Gastrocnemius medialis (tissue), 4 donors: ENCODE data around the gene CALN1. TPM values are rescaled to one million over a fixed set of nuclear protein-coding genes. Genes with fewer than 3 reads are reported as not detected.

Source experiments
- ATAC-seq, 2 donors: fragments of 150-250 bp; one replicate each; pipeline ENCODE4 v1.9.1; 2016
- DNase-seq, 2 donors: peaks; one replicate each; pipeline ENCODE4 v3.0.0-alpha.2; 2019
- H3K27ac ChIP-seq, 4 donors: fragments of 200-600 bp; sonication (generic); 1 replicate in 1 of 4; 2 replicates in 3 of 4; pipeline ENCODE4 v1.5.1; 2016 to 2018; ENCODE audit warnings: mild to moderate bottlenecking in 2 of 4, moderate library complexity in 1 of 4
- H3K27me3 ChIP-seq, 3 donors: fragments of 200-600 bp; sonication (generic) in 2 of 3; 1 replicate in 1 of 3; 2 replicates in 2 of 3; pipeline versions ENCODE4 v1.5.1 to v1.6.0; 2016 to 2019; ENCODE audit warnings: mild to moderate bottlenecking in 1 of 3, moderate library complexity in 1 of 3
- H3K36me3 ChIP-seq, 2 donors: fragments of 200-600 bp; sonication (generic) in 1 of 2; one replicate each; pipeline ENCODE4 v1.5.1; 2017 to 2018
- H3K4me1 ChIP-seq, 2 donors: fragments of 200-600 bp; sonication (generic) in 1 of 2; one replicate each; pipeline ENCODE4 v1.5.1; 2016 to 2017; ENCODE audit warnings: mild to moderate bottlenecking in 2 of 2
- H3K4me3 ChIP-seq, 4 donors: fragments of 200-600 bp; sonication (generic) in 3 of 4; 1 replicate in 1 of 4; 2 replicates in 3 of 4; pipeline ENCODE4 v1.5.1; 2016 to 2019; ENCODE audit warnings: mild to moderate bottlenecking in 2 of 4
- H3K9me3 ChIP-seq, 3 donors: fragments of 200-600 bp; sonication (generic) in 2 of 3; 1 replicate in 1 of 3; 2 replicates in 2 of 3; pipeline ENCODE4 v1.5.1; 2016 to 2019
- POLR2A ChIP-seq, 2 donors: fragments of 450-650 bp; IDR thresholded peaks; one replicate each; pipeline ENCODE4 v1.6.1; 2017; ENCODE audit warnings: antibody characterized with exemption in 2 of 2, mild to moderate bottlenecking in 2 of 2, moderate library complexity in 2 of 2
- in situ Hi-C, 4 donors: fragments of 200-750 bp; cut with MboI; loops; one replicate each; pipeline versions ENCODE4 v1.15.0 to v1.8.0; 2017; ENCODE audit warnings: low sequenced_read_pairs in 4 of 4
- intact Hi-C: fragments of 100-400 bp; cut with DNase I; formaldehyde crosslinking; loops from one replicate; pipeline ENCODE4 v1.15.1; 2023; ENCODE audit warnings: low total_unique reads
- total RNA-seq, 4 donors: library from RNA; depleted of rRNA; stranded (reverse); fragments of >200 nt; gene quantifications; one replicate each; pipeline versions ENCODE4 v1.1.0 to v1.2.3, GENCODE V29; 2016
- TF ChIP-seq, protein P1 (sequence below), 5 experiments: fragments of 450-650 bp in 3 of 5; fragments of 200-600 bp in 2 of 5; sonication (generic) in 2 of 5; IDR thresholded peaks in 4 of 5; conservative IDR thresholded peaks in 1 of 5; 1 replicate in 4 of 5; 2 replicates in 1 of 5; pipeline ENCODE4 v1.5.1; 2016 to 2019; ENCODE audit warnings: antibody characterized with exemption in 5 of 5, mild to moderate bottlenecking in 3 of 5, moderate library complexity in 3 of 5

The CALN1 gene
- total RNA-seq, 4 donors from 2014 or later: not detected

DNA sequence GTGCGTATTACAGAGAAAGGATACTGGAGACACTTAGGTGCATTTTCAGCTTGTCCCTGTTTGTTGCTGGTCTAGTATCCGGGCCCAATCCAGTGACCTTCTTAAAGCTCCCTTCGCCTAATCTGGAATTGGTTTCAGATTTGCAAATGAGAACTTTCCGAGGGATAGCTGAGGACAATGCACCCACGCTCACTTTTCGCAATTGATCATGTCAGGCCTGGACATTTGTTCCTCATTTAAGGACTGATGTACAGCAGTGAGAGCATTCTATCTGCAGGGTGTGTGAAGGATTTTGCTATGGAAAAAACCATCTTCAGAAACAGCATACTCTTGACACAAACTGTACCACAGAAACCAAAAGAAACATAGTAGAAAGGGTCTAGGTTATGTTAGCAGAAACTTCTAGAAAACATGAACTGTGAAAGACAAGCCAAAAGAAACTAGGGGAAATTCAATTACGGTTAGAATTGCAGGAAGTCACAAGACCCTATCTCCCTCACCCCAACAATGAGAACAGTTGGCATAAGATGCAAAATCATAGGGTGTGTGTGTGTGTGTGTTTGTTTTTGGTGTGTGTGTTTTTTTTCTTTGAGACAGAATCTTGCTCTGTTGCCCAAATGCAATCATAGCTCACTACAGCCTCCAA is 331.1 kb downstream of the CALN1 start:
- in situ Hi-C loops: no loop called here
- intact Hi-C loops: no loop called here
- TF ChIP-seq, protein P1, sequence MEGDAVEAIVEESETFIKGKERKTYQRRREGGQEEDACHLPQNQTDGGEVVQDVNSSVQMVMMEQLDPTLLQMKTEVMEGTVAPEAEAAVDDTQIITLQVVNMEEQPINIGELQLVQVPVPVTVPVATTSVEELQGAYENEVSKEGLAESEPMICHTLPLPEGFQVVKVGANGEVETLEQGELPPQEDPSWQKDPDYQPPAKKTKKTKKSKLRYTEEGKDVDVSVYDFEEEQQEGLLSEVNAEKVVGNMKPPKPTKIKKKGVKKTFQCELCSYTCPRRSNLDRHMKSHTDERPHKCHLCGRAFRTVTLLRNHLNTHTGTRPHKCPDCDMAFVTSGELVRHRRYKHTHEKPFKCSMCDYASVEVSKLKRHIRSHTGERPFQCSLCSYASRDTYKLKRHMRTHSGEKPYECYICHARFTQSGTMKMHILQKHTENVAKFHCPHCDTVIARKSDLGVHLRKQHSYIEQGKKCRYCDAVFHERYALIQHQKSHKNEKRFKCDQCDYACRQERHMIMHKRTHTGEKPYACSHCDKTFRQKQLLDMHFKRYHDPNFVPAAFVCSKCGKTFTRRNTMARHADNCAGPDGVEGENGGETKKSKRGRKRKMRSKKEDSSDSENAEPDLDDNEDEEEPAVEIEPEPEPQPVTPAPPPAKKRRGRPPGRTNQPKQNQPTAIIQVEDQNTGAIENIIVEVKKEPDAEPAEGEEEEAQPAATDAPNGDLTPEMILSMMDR (IDR thresholded peaks at IDR 0.05 in 4 of 5, conservative IDR thresholded peaks at IDR 0.05 in 1 of 5): no peak
- TF ChIP-seq POLR2A (IDR thresholded peaks at IDR 0.05): no peak
- H3K27ac ChIP-seq: no peak overlapping the region
- H3K27me3 ChIP-seq: no peaks in the 10 kb centered on the region
- H3K4me1 ChIP-seq: no peaks in the 10 kb centered on the region
- no peaks in the 10 kb centered on the region for H3K36me3 ChIP-seq
- H3K9me3 ChIP-seq: no peaks in the 10 kb centered on the region
- ATAC-seq (no peak), DNase-seq (no peak)
- H3K4me3 ChIP-seq: no peak overlapping the region

DNA sequence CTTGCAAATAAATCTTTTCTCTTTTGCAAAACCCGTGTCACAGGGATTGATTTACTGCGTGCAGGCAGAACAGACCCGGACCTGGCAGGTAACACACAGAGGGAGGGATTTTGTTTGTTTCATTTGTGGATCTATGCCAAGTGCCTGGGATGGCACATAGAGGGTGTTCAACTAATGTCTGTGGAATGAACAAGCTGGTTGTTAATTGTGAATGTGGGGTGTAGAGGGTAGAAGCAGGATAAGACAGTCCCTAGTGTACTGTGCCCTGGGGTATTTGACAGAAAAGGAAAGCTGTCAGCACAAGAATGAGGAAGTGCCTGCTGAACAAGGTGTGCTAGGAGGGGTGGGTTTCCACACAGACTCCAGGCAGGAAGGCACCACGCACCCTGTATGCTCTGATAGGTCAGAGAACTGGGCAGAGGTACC is 331.8 kb downstream of the CALN1 start:
- in situ Hi-C loops (no loop called here), intact Hi-C loops (no loop called here)
- Histone ChIP-seq H3K9me3 (no peaks in the 10 kb centered on the region), H3K4me3 (no peak overlapping the region), H3K27me3 (no peaks in the 10 kb centered on the region), H3K4me1 (no peaks in the 10 kb centered on the region), H3K36me3 (no peaks in the 10 kb centered on the region), H3K27ac (no peak overlapping the region)
- ATAC-seq: no peak
- no peak for DNase-seq
- TF ChIP-seq, protein P1 (IDR thresholded peaks at IDR 0.05 in 4 of 5, conservative IDR thresholded peaks at IDR 0.05 in 1 of 5): no peak
- no peak for TF ChIP-seq POLR2A (IDR thresholded peaks at IDR 0.05)

DNA sequence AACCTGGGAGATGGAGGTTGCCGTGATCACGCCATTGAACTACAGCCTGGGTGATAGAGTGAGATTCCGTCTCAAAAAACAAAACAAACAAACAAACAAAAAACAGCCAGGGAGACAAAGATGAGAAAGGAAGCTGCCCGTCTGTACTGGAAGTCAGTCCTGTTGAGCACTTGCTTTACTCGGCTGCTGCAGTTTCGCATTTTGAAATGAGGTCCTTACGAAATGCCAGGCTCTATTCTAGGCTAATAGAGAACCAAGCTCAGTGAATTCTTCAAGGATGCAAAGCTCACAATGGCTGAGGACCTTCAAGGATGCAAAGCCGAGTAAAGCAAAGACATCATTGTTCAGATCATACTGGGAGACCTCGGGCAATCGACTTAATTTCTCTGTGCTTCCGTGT is 333.3 kb downstream of the CALN1 start:
- ATAC-seq: no peak
- in situ Hi-C loops: no loop called here
- intact Hi-C loops: no loop called here

DNA sequence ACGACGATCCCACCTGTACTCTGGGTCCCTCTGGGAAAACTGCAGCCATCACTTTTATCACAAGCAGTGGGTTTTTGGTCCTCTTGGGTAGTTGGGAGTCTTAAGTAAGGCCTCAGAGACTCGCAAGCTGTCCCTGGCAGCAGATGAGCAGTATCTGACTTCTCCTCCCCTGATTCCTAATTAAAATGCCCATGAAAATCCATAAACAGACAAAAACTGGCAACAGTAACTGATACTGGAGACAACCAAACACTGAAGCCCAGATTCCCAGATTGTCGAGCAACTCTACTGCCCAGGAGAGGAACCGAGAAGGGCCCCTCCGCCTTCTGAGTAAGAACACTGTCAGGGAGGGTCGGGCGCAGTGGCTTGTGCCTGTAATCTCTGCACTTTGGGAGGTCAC is 333.8 kb downstream of the CALN1 start:
- intact Hi-C loops (no loop called here), in situ Hi-C loops (no loop called here)
- Histone ChIP-seq H3K27me3 (no peaks in the 10 kb centered on the region), H3K4me3 (no peak overlapping the region), H3K9me3 (no peaks in the 10 kb centered on the region), H3K27ac (no peak overlapping the region), H3K36me3 (no peaks in the 10 kb centered on the region), H3K4me1 (no peaks in the 10 kb centered on the region)
- ATAC-seq (no peak), DNase-seq (no peak)
- TF ChIP-seq POLR2A (IDR thresholded peaks at IDR 0.05): no peak
- TF ChIP-seq, protein P1 (IDR thresholded peaks at IDR 0.05 in 4 of 5, conservative IDR thresholded peaks at IDR 0.05 in 1 of 5): no peak

More for the DNA sequence above, 333.3 kb downstream of the CALN1 start:
- H3K27me3 ChIP-seq: no peaks in the 10 kb centered on the region
- H3K9me3 ChIP-seq: no peaks in the 10 kb centered on the region
- no peak overlapping the region for H3K27ac ChIP-seq
- H3K4me3 ChIP-seq: no peak overlapping the region
- no peaks in the 10 kb centered on the region for H3K36me3 ChIP-seq
- DNase-seq: no peak
- no peak for TF ChIP-seq POLR2A (IDR thresholded peaks at IDR 0.05)
- TF ChIP-seq, protein P1 (IDR thresholded peaks at IDR 0.05 in 4 of 5, conservative IDR thresholded peaks at IDR 0.05 in 1 of 5): no peak
- no peaks in the 10 kb centered on the region for H3K4me1 ChIP-seq

DNA sequence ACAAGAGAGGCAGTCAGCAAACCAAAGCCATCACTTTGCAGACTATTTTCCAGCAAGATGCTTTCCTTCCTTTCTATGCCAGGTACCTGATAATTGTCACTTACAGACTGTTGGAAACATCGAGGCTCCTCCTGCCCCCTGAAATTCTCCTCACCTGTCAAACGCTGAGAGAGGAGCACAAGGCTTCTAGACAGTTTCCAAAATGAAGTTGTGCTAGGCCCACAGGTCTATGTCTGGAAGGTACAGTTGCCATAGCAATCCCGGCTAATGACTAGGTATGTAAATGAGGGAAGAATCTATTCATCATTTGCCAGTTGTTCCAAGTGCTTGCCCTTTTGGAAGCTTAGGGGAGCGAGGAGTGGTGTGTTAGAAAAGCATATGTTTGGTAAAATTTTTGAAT is 334.4 kb downstream of the CALN1 start:
- no peak overlapping the region for H3K4me3 ChIP-seq
- ATAC-seq: no peak
- no peaks in the 10 kb centered on the region for H3K9me3 ChIP-seq
- no peaks in the 10 kb centered on the region for H3K36me3 ChIP-seq
- no peaks in the 10 kb centered on the region for H3K27me3 ChIP-seq
- no peak overlapping the region for H3K27ac ChIP-seq
- no peak for DNase-seq
- TF ChIP-seq, protein P1 (IDR thresholded peaks at IDR 0.05 in 4 of 5, conservative IDR thresholded peaks at IDR 0.05 in 1 of 5): no peak
- no peak for TF ChIP-seq POLR2A (IDR thresholded peaks at IDR 0.05)
- in situ Hi-C loops: no loop called here
- intact Hi-C loops: no loop called here
- no peaks in the 10 kb centered on the region for H3K4me1 ChIP-seq
